KBM-7 (cell line): Measurements from ENCODE around the gene BSN.

Experiments used
- DNase-seq: peaks from one replicate; pipeline ENCODE4 v3.0.0-alpha.2; 2015
- in situ Hi-C: fragments of 300-500 bp; cut with MboI; formaldehyde crosslinking; loops from 2 replicates; pipeline ENCODE4 v1.14.3; 2020; ENCODE audit warnings: low sequenced_read_pairs, low pct_unique_long_range_greater_than_20kb, mixed read lengths

BSN gene

DNA sequence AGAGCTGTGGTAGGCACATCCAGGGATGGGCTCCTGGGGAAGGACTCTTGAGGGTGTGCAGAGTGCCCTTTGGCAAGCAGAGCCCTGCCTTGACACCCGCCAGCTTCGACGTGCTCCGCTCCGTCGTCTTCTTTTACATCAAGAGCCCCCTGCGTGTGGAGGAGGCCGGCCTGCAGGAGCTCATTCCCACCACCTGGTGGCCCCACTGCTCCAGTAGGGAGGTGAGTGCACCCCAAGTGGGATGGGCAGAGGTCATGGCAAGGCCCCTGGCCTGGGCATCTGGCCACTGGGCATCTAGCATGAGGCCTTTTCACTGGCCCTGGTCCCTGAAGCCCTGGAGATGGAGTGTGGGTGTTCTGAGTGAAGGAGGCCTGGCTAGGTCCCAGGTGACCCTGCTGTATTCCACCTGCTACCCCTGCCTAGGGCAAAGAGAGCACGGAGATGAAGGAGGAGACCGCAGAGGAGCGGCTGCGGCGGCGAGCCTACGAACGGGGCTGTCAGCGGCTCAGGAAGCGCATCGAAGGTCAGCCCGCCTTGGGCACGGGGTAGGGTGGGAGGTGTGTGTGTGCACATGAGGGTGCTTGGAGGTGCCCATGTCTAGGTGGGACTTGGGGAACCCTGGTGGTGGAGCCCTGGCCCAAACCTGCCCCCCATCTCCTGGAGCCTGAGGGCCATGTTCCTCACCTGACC is 147.3 kb downstream of the BSN start:
- no peak for DNase-seq
- in situ Hi-C loops, result no loop called here

DNA sequence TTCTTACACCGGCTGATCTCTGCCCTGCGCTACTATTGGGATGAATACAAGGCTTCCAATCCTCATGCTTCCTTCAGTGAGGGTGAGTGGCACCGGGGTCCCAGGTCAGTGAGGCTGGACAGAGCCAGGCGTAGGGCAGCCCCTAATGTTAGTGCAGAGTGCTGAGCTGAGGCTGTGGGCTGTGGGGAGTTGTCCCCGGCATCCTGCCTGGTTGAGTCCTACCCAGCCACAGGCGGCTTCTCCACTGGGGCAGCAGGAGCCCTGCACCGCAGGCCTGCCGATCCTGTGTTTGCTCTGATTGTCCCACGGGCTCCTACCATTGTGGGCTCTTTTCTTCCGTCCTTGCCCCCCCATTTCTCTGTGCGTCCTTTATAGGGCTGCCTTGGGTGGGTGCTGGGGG is 148.4 kb downstream of the BSN start:
- no peak for DNase-seq
- in situ Hi-C loops, result no loop called here

- in situ Hi-C loops, result no loop called here
Measured at GRCh38 chr3:49703443-49703927, 149.2 kb downstream of the BSN start.

DNA sequence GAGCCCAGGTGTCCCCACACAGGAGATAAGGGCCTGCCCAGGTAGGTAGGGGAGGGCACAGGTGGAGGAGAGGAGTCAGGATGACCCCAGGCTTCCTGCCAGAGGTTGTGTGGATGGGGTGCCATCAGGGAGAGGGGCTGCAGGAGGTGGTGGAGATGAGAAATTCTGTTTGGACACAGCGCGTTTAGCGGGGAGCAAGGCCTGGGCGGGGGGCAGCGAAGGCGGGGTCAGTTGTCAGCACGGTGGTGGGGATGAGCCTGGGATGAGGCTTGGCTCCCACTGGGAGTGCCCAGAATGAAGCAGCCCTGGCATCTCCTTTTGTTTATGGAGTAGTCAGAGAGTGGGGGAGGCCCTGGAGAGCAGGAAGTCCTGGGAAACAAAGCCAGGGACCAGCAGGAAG is 149.7 kb downstream of the BSN start:
- in situ Hi-C loops, result no loop called here
- DNase-seq, result no peak

More at GRCh38 chr3:49703443-49703927, 149.2 kb downstream of the BSN start:
- peak; percentile 82 for DNase-seq

- in situ Hi-C loops, result no loop called here
- DNase-seq, result no peak
Measured at GRCh38 chr3:49704629-49705028, 150.4 kb downstream of the BSN start.

- in situ Hi-C loops, result no loop called here
Measured at GRCh38 chr3:49705390-49705960, 151.2 kb downstream of the BSN start.

GRCh38 chr3:49706456-49707112 is 152.3 kb downstream of the BSN start:
- no peak for DNase-seq
- in situ Hi-C loops, result no loop called here

More at GRCh38 chr3:49705390-49705960, 151.2 kb downstream of the BSN start:
- no peak for DNase-seq

DNA sequence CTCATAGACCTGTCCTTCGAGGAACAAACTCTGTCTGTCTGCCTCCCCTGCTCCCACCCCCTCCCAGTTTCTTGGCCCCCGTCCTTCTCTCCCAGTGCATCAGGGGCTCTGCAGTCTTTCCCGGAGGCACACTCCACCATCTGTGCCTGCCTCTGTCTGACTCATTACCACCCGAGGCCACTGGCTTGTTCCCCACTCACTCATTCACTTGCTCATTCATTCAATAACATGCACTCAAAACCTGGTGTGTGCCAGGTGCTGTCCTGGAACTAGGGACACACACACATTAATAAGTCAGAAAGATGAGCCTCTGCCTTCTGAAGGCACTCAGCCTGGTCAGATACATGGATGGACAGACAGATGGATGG is 152.8 kb downstream of the BSN start:
- DNase-seq, result no peak
- in situ Hi-C loops, result no loop called here

DNA sequence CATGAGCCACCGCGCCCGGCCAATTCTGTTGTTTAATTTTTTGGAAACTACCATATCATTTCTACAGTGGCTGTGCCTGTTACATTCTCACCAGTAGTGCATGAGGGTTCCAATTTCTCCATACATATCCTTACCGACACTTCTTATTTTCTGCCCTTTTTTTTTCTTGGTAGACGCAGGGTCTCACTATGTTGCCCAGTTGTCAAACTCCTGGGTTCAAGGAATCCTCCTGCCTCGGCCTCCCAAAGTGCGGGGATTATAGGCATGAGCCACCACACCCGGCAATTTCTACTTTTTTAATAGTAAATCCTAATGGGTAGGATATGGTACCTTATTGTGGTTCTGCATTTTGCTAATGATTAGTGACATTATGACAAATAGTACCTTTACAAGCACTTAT is 155.6 kb downstream of the BSN start:
- no peak for DNase-seq
- in situ Hi-C loops, result no loop called here

- in situ Hi-C loops, result no loop called here
- no peak for DNase-seq
Measured at GRCh38 chr3:49711489-49711888, 157.2 kb downstream of the BSN start.

DNA sequence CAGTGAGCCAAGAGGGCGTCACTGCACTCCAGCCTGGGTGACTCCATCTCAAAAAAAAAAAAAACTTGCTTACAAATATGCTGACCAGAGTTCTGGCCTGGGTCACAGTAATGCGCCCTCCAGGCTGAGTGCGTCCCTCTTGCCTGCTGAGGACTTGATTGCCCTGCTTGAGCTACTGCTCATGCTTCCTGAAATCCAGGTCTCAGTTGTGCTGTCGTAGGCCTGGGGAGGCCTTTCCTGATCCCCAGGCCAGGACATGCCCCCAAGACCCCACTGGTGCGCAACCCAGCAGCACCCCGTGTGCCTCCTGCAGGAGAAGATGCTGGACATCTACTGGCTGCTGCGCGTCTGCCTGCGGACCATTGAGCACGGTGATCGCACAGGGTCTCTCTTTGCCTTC is 157.9 kb downstream of the BSN start:
- in situ Hi-C loops, result no loop called here
- DNase-seq, result no peak

DNA sequence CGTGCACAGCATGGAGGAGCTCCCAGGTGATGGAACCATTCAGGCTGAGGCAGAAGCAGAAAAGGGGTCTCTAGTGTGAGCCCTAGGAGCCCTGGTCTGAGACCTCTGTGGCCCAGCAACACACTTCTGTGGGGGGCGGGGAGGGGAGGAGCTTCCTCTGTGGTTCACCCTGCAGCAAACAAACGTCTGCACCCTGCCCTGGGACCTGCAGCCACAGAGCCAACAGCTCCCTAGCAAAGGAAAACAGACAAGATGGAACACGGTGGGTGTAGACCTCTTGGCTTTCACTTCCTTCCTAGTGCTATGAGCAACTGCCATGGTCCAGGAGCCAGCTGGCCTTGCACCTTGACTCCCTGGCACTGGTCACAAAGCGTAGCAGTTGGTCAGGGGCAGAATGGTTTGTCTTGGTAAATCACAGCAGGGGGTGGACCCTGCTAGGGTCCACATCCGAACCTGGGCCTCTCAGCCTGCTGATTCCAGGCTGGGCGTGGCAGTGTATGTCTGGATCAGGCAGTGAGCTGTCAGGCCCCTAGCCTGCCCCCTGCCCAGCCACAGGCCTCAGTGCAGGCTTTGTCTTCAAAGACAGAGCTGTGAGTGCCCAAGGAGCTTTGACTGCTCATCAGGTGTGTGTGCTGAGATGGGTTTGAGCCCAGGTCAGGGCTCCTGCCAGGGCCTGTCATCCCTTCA is 158.5 kb downstream of the BSN start:
- DNase-seq, result no peak

GRCh38 chr3:49713336-49714105 is 159.2 kb downstream of the BSN start:
- in situ Hi-C loops, result no loop called here
- no peak for DNase-seq

More for the DNA sequence above, 158.5 kb downstream of the BSN start:
- in situ Hi-C loops, result no loop called here

DNA sequence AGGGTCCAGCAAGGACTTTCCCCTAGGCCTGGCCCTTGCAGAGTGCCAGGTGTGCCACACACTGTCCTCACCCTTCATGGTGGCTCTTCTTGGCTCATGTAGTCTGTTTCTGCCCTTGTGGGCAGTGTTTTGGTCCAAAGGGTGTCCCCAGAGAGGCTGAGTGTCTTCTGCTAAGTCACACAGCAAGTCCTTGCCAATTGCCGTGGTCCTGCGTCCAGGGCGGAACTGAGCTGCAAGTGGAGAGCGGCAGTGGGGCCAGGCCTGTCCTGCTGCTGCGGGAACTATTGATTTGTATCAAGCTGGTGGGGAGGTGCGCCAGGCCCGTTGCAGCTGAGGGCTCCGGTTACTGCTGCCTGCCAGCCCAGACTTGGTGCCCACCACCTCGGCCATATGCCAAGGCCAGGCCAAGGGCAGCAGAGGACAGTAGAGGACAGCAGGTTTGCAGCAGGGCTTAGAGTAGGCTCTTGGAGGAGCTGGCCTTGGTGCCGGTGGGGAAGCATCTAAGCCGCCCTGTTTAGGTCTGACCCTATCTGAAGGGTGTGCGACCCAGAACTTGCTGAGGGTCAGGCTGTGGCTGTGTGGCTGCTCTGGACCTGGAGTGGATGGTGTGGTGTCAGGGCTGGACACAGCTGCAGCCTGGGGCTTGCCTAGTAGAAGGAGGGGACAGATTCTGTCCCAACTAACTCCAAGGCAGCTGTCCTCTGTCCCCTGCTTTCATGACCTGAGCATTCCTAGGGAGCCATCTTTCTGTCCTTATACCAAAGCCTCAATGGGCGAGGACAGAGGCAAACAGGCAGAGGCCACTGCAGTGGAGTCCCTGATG is 160.7 kb downstream of the BSN start:
- DNase-seq, result no peak
- in situ Hi-C loops, result no loop called here

DNA sequence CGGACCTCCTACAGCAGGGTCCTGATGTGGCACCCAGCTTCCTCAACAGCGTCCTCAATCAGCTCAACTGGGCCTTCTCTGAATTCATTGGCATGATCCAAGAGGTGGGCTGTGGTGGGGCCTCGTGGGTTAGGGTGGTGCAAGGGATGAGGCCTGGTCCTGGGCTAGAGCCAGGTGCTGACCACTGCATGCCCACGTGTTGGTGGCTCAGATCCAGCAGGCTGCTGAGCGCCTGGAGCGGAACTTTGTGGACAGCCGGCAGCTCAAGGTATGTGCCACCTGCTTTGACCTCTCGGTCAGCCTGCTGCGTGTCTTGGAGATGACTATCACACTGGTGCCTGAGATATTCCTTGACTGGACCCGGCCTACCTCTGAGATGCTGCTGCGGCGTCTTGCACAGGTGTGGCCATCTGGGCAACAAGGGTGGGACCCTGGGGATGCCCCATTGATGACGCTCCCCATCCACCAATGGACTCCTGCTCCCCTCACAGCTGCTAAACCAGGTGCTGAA is 161.4 kb downstream of the BSN start:
- in situ Hi-C loops, result no loop called here
- DNase-seq, result no peak

- no peak for DNase-seq
- in situ Hi-C loops, result no loop called here
Measured at GRCh38 chr3:49716169-49716568, 161.9 kb downstream of the BSN start.

- no peak for DNase-seq
- in situ Hi-C loops, result no loop called here
Measured at GRCh38 chr3:49716691-49717210, 162.5 kb downstream of the BSN start.
